ENCODE data around the gene FAM228A.

FAM228A gene

DNA sequence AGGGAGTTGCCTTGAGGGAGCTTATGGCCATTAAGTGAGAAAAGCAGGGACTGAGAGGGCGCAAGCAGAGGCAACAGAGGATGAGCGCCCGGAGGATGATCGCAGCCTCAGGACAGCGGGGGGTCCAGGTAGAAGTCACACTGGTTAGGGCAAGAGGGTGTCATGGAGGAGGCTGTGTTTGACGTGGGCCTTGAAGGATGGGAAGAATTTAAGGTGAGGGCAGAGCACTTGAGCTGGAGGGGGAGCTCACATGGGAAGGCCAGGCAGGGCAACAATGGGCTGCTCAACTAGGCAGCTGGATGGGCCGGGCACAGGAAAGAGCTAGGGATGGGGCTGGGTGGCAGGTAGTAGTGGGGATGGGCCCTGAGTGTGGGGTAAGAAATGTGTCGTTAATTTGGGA is 31.9 kb downstream of the FAM228A start:
- no peak for DNase-seq (ENCODE audit: low read depth, low spot score)
- no peak overlapping the region for H3K4me3 ChIP-seq (ENCODE audit: low read depth, low read length)
- TF ChIP-seq CTCF (IDR thresholded peaks at IDR 0.05; ENCODE audit: low read depth, low read length), result no peak
- in situ Hi-C loops (cut with HindIII; ENCODE audit: low sequenced_read_pairs), result no loop called here

DNA sequence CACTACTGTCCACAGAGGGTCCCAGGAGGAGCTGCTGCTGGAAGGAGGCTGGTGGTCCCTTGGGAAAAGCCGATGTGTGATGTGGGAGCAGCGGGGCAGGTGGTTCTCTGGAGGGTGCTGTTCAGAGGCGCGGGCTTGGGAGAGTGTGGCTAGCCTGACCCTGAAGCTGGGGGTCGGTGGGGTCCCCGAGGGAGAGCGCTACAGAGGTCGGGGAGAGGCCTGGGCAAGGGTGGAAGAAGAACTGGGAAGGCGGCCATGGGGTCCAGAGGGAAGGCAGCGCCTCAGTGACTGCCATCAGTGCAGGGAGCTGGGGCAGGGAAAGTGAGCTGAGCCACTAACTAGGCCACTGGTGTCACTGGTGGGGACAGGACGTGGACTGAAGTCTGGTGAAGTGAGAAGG is 32.5 kb downstream of the FAM228A start:
- in situ Hi-C loops (cut with HindIII; ENCODE audit: low sequenced_read_pairs), result no loop called here
- TF ChIP-seq CTCF (IDR thresholded peaks at IDR 0.05; ENCODE audit: low read depth, low read length), result no peak
- no peak overlapping the region for H3K4me3 ChIP-seq (ENCODE audit: low read depth, low read length)
- DNase-seq (ENCODE audit: low read depth, low spot score), result no peak

DNA sequence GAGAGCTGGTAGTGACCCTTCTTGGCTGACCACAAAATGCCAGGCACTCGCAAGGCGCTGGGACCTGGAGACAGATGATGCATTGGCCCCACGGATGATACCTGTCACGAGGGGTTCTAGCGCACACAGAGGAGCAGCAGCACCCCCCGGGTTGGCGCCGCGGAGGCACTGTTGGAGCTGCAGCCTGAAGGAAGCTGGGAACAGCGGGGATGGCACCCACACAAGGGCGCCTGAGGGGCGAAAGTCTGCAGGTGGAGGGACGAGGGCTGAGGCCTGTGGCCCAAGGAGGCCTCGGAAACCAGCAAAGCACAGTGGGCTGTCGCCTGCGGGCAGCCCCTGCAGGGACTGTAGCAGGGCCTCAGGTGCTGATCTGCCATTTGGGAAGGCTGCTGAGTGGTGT is 33.6 kb downstream of the FAM228A start:
- TF ChIP-seq CTCF (IDR thresholded peaks at IDR 0.05; ENCODE audit: low read depth, low read length), result no peak
- H3K4me3 ChIP-seq (ENCODE audit: low read depth, low read length), result no peak overlapping the region
- in situ Hi-C loops (cut with HindIII; ENCODE audit: low sequenced_read_pairs), result no loop called here
- no peak for DNase-seq (ENCODE audit: low read depth, low spot score)

- H3K4me3 ChIP-seq (ENCODE audit: low read depth, low read length), result no peak overlapping the region
- in situ Hi-C loops (cut with HindIII; ENCODE audit: low sequenced_read_pairs), result no loop called here
- no peak for TF ChIP-seq CTCF (IDR thresholded peaks at IDR 0.05; ENCODE audit: low read depth, low read length)
- DNase-seq (ENCODE audit: low read depth, low spot score), result no peak
Observed at GRCh38 chr2:24209389-24210105, 34.7 kb downstream of the FAM228A start.

DNA sequence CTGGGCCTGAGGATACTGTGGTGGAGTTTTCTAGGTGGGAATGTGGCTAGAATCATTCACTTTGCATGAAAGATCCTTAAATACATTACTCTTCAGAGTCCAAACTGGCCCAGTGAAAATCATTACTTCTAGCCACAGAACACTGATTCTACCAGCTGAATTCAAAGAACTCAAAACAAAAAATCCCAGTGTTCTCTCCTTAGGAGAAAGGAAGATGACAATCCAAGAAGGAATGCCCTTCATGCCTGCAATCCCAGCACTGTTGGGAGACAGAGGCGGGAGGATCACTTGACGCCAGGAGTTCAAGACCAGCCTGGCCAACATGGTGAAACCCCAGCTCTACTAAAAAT is 35.2 kb downstream of the FAM228A start:
- TF ChIP-seq CTCF (IDR thresholded peaks at IDR 0.05; ENCODE audit: low read depth, low read length), result no peak
- in situ Hi-C loops (cut with HindIII; ENCODE audit: low sequenced_read_pairs), result no loop called here
- DNase-seq (ENCODE audit: low read depth, low spot score), result no peak
- H3K4me3 ChIP-seq (ENCODE audit: low read depth, low read length), result no peak overlapping the region

DNA sequence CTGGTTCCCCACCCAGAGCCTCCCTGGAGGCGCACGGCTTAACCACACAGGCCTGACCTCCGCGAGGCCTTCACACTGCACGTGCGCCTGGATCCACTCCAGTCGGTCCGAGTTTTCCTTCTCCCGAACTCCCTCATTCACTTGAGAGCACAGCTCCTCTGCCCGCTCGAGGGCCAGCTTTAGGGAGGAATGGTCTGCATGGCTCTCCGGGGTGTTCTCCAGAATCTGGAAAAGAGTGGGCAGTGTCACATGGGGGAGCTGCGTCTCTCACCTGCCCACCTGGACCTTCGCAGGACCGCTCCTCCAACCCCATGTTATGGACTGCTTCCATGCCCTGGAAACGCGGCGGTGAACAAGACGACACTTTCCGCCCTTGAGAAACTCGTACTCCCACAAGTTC is 35.9 kb downstream of the FAM228A start:
- in situ Hi-C loops (cut with HindIII; ENCODE audit: low sequenced_read_pairs), result no loop called here
- no peak for DNase-seq (ENCODE audit: low read depth, low spot score)
- no peak for TF ChIP-seq CTCF (IDR thresholded peaks at IDR 0.05; ENCODE audit: low read depth, low read length)
- H3K4me3 ChIP-seq (ENCODE audit: low read depth, low read length), result no peak overlapping the region

DNA sequence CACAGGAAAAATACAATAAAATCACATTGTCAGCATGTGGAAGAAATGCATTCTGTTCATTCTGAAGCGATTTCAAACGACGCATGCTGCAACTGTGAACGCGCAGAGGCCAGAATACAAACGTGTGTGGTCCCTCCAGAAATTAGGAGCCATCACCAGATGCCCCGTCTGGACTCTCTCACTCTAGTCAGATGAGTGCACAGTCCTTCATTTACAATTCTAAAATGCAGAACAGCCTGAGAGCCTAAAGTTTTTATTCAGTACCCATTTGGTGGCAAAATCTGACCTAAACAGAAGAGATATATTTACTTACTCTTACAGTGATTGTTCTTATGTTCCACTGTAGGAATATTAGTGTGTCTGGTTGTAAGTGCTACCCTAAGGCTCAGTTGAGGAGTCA is 36.6 kb downstream of the FAM228A start:
- no peak overlapping the region for H3K4me3 ChIP-seq (ENCODE audit: low read depth, low read length)
- TF ChIP-seq CTCF (IDR thresholded peaks at IDR 0.05; ENCODE audit: low read depth, low read length), result no peak
- DNase-seq (ENCODE audit: low read depth, low spot score), result no peak
- in situ Hi-C loops (cut with HindIII; ENCODE audit: low sequenced_read_pairs), result no loop called here

Data from astrocyte of the spinal cord (primary cell).